Measurements from ENCODE around the gene PARP8.
"Not testable (repeated sequence)": the region's sequence is repeated elsewhere in the genome, so short reads cannot be mapped to it uniquely, and the experiment has no call there.

The PARP8 gene

GRCh38 chr5:50791813-50792212 lies 125.4 kb downstream of the PARP8 start:
- no peak for DNase-seq

GRCh38 chr5:50792843-50793242 lies 126.4 kb downstream of the PARP8 start:
- DNase-seq, result no peak

- no peak for DNase-seq
Measured at GRCh38 chr5:50794812-50795211, 128.4 kb downstream of the PARP8 start.

- no peak for DNase-seq
Measured at GRCh38 chr5:50798002-50798401, 131.6 kb downstream of the PARP8 start.

GRCh38 chr5:50799596-50799995 lies 133.2 kb downstream of the PARP8 start:
- no peak for DNase-seq

- no peak for DNase-seq
Measured at GRCh38 chr5:50800410-50800809, 134.0 kb downstream of the PARP8 start.

GRCh38 chr5:50807661-50808060 lies 141.2 kb downstream of the PARP8 start:
- DNase-seq, result peak; percentile 22

GRCh38 chr5:50808406-50808805 lies 142.0 kb downstream of the PARP8 start:
- DNase-seq, result no peak

- DNase-seq, result not testable (repeated sequence)
Measured at GRCh38 chr5:50811746-50812145, 145.3 kb downstream of the PARP8 start.

- no peak for DNase-seq
Measured at GRCh38 chr5:50813691-50814090, 147.3 kb downstream of the PARP8 start.

GRCh38 chr5:50814556-50814955 lies 148.1 kb downstream of the PARP8 start:
- no peak for DNase-seq

GRCh38 chr5:50822046-50822445 lies 155.6 kb downstream of the PARP8 start:
- DNase-seq, result no peak

- DNase-seq, result no peak
Measured at GRCh38 chr5:50822761-50823160, 156.3 kb downstream of the PARP8 start.

GRCh38 chr5:50823568-50823967 lies 157.1 kb downstream of the PARP8 start:
- DNase-seq, result no peak

- no peak for DNase-seq
Measured at GRCh38 chr5:50824109-50824508, 157.7 kb downstream of the PARP8 start.

- DNase-seq, result no peak
Measured at GRCh38 chr5:50827516-50828247, 161.2 kb downstream of the PARP8 start.

- DNase-seq, result no peak
Measured at GRCh38 chr5:50829023-50829422, 162.6 kb downstream of the PARP8 start.

- no peak for DNase-seq
Measured at GRCh38 chr5:50832657-50833284, 166.3 kb downstream of the PARP8 start.

- no peak for DNase-seq
Measured at GRCh38 chr5:50836356-50836755, 169.9 kb downstream of the PARP8 start.

- no peak for DNase-seq
Measured at GRCh38 chr5:50839472-50839871, 173.0 kb downstream of the PARP8 start.

GRCh38 chr5:50843091-50843490 lies 176.7 kb downstream of the PARP8 start:
- no peak for DNase-seq

- DNase-seq, result no peak
Measured at GRCh38 chr5:50846261-50846660, 179.8 kb downstream of the PARP8 start.

- DNase-seq, result no peak
Measured at GRCh38 chr5:50849554-50849953, 183.1 kb downstream of the PARP8 start.

GRCh38 chr5:50853151-50853550 lies 186.7 kb downstream of the PARP8 start:
- no peak for DNase-seq

GRCh38 chr5:50854082-50854481 lies 187.6 kb downstream of the PARP8 start:
- no peak for DNase-seq

Data from fibroblast of skin of right biceps (primary cell).